CD4-positive, alpha-beta T cell treated with Interleukin-17A for 1 hour (primary cell): ENCODE results near the gene LRRC32.
A peak's percentile ranks its signal among the peaks of the same experiment; 100 is the strongest.

Source experiments
- DNase-seq: peaks from one replicate; pipeline ENCODE4 v3.0.0-alpha.2; 2020

LRRC32 gene, protein sequence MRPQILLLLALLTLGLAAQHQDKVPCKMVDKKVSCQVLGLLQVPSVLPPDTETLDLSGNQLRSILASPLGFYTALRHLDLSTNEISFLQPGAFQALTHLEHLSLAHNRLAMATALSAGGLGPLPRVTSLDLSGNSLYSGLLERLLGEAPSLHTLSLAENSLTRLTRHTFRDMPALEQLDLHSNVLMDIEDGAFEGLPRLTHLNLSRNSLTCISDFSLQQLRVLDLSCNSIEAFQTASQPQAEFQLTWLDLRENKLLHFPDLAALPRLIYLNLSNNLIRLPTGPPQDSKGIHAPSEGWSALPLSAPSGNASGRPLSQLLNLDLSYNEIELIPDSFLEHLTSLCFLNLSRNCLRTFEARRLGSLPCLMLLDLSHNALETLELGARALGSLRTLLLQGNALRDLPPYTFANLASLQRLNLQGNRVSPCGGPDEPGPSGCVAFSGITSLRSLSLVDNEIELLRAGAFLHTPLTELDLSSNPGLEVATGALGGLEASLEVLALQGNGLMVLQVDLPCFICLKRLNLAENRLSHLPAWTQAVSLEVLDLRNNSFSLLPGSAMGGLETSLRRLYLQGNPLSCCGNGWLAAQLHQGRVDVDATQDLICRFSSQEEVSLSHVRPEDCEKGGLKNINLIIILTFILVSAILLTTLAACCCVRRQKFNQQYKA

DNA sequence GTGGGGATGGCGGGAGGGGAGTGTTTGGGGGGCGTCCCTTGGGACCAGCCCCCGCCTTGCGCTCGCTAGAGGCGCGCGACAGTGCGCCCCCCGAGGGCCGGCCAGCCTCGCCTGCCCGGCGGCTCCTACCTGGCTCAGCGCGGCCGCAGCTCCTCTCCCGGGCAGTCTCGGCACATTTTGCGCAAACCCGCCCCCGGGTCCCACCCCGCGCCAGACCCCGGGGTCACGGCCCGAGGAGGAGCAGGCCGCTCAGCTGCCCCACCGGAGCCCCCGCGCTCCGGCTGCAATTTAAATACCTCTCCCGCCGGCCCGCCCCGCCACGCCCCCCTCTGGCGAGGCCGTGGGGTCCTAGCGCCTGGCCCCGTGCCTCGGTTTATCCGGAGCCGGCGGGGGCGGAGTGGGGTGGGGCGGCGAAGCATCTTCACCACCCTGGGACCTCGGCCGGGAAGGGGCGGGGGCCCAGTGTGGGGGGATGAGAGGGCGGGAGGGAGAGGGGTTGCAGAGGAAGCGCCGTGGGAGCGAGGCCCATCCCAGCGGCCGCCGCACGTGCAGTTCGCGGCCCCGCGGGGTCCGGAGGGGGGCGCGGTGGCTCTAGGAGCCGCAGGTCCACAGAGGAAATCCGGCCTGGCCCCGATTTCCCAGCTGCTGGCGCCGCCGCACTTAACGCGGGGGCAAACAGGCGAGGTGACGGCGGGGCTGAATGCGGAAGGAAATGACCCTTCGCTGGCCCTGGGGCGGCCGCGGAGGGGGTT is at the start of gene LRRC32:
Gene LRRC32 (minus strand): TSS at position 263 of the 752 bp plus-strand sequence. CDS start 4,793 bp downstream, outside the sequence.
- peak; percentile 40 for DNase-seq

DNA sequence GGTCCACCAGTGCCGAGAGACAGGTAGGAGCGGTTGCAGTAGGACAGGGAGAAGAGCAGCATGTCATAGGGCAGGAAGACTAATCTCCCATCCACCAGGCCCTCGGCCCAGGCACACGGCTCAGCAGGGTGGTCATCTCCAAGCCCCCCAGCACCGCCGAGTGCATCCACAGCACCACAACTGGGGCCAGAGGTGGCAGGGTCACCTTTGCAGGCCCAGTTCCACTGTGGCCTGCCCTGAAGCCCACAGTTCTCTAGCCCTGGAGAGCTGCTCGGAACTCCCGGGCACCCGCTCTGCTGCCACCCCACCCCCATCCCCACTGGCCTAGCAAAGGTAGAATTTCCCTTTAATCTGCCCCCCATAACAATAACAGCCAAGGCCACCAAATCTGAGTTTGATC is 49.1 kb upstream of the LRRC32 start:
- DNase-seq = no peak

DNA sequence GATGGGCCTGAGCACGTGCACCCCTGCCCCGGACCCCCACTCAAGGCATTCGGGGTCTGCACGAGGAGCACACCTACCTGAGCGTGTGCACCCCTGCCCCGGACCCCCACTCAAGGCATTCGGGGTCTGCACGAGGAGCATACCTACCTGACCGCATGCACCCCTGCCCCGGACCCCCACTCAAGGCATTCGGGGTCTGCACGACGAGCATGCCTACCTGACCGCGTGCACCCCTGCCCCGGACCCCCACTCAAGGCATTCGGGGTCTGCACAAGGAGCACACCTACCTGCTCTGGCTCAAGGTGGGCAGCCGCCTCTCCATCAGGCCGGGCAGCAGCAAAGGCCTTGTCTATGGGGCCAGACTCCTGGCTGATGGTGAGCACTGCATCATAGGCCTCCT is 48.7 kb upstream of the LRRC32 start:
- no peak for DNase-seq

DNA sequence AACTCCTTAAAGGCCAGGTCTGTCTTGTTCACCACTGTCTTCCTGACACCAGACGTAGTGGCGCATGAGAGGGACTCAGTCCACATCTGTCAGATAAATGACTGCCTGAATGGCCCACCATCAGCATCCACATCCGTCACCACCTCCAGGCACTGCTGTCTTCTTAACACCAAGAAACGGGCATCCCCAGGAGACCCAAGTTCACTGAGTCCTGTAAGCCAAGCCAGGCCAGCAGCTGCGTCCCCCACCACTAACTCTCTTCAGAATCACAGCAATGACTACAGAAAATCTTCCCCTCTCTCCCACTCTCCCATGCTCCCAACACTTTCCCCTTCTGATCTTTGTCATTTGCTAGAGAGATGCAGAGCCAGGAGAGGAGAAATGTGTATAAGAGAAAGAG is 47.3 kb upstream of the LRRC32 start:
- DNase-seq = no peak

DNA sequence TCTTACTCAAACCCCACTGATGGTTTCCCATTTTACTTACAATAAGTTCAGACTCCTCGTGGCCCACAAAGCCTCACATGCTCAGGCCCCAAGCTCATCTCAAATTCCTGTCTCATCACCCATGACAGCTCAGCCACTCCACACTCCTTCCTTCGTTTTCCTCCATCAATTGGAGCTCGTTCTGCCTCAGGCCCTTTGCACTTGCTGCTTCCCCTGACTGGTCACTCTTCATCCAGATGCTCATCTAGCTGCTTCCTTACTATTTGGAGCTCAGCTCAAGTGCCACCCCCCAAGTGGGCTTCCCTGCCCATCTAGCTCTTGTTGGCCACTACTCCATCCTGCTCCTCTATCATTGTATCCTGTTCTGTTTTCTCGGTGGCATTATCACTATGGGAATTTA is 46.8 kb upstream of the LRRC32 start:
- no peak for DNase-seq

DNA sequence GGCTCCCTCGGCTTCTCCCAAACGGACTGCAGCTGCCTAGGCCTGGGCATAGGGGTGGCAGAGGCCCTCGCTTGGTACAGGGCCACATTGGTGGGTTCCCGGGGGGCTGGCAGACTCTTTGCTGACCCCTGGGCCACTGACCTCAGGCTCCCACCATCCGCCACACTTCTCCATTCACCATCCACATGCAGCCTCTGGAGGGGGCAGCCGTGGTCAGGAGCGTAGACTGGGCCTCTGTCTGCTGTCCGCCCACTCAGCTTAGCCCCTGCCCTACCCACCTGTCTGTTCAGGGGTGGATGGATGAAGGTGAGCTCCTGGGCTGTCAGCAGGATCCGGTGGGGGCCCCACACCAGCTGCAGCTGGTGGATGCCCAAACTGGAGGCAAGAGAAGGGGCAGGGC is 45.7 kb upstream of the LRRC32 start:
- no peak for DNase-seq

DNA sequence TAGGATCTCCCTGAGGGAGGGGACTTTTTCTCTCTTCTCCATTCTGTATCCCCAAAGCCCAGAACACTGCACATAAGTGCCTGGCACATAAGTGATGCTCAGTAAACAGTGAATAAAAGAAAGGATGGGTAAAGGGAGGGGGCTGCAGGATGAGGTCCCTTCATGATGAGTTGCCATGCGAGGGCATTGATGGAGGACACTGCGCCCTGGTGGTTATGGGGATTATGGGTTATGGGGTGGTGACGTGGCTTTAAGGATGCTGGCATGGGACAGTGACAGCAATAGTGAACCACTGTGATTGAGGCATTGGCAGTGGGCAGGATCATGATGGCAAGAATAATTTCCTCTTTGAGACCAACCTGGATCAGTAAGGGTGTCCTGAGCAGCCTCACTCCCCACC is 43.9 kb upstream of the LRRC32 start:
- DNase-seq = no peak

DNA sequence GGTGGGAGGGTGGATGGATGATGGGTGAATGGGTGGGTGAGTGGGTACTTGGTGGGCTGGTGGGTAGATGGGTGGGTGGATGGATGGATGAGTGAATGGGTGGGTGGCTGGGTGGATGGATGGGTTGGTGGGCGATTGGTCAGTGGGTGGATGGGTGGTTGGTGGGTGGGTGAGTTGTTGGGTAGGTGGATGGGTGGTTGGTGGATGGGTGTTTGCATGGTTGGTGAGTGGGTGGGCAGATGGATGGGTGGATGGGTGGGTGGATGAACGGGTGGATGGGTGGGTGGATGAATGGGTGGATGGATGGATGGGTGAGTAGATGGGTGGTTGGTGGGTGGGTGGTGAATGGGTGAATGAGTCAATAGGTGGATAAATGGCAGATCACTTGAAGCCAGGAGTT is 43.0 kb upstream of the LRRC32 start:
- no peak for DNase-seq

DNA sequence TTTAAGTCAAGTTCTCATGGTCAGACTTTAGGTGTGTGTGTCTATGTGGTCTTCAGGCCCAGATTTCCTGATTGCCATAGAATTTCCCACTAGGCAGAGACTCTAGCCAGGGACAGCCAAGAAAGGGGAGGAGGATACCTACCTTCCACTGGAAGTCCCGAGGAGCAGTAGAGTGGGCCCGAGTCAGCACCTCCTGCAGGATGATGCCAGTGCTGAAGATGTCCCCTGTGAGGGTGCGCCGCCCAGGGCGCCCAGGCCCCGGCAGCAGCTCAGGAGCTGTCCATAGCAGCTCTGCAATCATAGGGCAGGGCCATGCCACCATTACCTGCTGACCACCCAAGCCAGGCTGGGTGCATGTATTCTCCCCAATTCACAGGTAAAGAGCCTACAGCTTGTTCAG is 41.6 kb upstream of the LRRC32 start:
- DNase-seq = no peak

DNA sequence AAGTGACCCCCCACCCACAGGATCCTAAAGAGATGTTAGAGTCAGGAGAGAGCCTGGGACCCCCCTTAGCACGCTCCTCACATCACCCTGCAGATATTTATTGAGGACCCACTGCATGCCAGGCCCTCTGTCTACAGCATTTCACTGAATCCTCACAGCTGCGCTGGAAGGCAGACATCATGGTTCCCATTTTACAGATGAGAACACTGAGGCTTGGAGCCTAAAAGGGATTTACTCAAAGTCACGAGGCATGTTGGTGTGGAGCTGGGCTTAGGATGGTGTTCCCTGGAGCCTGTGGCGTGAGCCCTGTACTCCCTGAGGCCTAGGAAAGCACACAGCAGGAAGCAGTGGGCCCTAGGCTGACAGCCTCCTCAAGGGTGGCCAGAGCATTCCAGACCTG is 39.2 kb upstream of the LRRC32 start:
- no peak for DNase-seq

DNA sequence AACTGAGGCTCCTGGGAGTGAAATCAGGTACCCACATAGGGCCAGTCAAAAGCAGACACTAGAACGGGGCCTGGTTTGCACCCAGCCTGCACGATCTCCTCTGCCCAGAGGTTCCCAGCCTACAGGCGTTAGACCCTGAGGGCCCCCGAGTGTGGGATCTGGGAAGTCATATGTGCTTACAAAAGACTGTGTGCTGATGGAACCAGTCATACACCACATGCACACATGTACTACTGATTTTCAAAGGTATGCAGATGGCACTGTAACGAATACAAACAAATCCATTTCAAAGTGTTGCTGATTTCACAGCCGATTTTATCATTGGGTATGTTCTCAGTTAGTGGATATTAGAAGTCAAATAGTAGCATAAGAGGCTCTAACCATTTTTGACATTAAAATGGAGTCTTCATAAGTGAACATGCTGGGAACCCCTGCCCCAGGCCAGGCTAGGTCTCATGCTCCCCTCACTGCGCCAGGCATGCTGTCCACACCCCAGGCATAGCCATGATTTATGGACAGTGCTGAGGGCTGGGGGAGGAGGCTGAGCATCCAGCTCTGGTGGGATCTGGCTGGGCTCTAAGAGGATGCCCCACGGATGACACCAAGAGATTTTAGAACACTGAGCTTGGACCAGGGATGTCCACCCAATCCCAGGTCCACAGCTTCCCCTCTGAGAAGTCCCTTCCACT is 38.6 kb upstream of the LRRC32 start:
- DNase-seq = no peak

DNA sequence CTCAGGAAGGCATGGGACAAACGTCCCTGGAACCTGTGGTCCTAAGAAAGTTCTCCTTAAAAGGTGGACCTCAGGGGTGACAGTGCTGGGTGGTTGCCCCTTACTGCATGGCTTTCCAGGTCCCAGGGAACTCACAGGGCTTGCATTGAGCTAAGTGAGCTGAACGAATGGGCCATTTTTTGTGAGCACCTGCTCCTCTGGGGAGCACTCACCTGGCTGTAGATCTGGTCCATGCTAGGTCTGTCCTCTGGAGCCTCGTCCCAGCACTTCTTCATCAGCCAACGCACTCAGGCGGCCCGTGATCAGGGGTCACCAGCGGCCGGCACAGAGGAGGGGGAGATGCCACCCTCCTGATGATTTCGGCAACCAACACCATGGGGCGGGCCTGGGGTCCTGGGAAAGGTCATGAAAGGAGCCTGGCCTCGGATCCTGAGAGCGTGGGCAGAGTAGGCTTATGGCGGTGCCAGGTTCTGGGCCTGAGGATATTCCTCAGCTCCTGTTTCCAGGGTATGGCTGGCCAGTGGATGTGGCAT is 36.8 kb upstream of the LRRC32 start:
- DNase-seq = no peak

DNA sequence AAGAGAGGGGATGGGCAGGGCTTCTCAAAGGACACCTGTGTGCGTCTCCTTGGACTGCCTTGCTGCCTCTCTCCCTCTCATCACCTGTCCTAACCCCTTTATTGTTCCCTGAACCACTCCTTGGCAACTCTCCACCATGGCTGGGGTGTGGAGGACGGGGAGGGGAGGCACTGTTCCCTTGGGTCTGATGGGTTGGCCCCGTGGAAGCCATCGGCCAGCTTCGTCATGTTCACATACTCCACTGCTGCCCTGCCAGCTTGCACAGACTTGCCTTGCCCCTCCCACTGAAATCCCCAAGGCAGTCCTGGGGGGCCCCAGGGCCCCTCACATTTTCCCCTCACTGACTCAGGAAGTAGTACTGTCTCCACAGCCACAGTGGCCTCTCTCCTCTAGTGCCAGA is 36.1 kb upstream of the LRRC32 start:
- no peak for DNase-seq

DNA sequence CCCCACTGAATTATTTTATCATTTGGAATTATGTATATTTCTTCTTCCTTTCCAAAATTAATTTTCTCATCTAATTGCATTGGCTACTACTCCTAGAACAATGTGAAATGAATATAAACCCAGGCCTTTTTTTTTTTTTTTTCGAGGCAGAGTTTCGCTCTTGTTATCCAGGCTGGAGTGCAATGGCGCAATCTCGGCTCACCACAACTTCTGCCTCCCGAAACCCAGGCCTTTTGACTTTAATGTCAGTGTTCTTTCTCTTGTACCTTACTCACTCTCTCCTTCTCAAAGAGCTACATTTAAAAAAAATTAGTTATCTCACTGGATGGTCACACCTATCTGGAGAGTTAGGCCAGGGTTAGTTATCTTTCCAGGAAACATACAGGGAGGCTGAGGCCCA is 35.3 kb upstream of the LRRC32 start:
- no peak for DNase-seq

DNA sequence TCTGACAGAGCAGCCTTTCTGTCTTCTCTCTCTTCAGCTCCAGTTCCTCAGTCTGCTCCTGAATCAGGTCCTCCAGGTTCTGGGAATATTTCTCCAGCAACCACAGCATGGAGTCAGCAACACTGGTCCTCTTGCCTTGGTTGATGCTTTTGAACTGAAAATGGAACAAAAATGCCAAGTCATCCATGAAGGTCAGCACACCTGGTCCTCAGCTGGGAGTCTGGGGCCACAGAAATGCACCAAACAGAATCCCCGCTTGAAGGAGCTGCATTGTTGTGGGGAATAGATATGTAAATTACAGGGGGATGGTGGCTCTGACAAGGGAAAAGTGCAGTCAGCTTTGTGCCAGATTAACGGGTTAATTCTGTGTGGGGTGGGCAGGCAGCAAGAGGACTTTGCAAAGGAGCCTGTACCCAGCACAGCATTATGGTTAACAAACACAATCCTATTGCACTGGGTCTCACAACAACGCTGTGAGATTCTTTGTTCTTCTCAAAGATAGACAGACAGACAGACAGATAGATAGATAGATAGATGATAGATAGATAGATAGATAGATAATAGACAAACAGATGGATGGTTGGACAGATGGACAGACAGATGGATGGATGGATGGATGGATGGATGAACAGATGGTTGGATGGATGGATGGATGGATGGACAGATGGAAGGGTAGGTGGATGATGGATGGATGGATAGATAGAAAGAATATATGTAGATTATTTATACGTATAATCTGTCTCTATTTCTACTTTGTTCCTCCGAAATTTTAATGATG is 33.8 kb upstream of the LRRC32 start:
- DNase-seq = no peak

DNA sequence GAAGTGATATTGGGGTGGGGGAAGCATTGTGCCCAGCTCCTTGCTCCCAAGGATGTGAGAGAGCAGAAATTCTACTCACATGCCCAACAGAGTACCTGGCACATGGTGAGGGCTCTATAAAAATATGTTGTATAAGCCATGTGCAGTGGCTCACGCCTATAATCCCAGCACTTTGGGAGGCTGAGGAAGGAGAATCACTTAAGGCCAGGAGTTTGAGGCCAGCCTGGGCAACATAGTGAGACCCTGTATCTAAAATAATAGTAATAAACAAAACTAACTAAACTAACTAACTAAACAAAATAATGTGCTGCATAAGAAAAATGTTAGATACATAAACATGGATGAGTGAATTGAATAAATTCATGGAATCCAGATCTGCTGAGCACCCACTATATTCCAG is 33.2 kb upstream of the LRRC32 start:
- DNase-seq = no peak

DNA sequence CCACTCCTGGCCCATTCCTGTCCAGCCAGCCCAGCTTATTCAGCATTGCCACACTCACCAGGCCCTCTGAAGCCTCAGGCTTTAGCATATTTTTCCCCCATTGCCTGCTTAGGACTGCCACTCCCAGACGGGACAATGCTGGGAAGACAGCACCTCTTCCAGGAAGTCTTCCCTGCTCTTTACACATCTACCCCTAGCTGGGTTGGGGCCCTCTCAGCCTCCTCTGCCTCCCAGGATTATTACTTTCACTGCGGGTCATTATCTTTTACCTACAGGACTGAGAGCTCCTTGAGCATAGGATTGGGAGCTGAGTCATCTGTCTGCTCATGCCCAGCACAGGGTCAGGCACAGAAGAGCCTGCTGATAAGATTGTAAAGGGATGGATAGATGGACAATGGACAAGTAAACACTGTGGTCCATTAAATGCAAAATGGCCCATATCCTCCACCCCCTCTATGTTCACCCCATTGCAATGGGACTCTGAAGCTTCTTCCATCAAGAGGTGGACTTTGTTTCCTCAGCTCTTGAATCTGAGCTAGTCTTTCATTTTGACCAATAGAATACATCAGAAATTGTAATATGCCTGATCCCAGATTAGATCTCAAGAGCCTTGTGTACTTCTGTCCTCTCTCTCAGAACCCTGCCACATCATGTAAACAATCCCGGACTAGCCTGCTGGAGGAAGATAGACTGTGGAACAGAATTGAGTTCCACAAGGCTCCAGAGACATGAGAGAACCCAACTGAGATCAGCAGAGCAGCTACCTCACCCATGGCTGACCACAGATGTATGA is 32.0 kb upstream of the LRRC32 start:
- DNase-seq = no peak

DNA sequence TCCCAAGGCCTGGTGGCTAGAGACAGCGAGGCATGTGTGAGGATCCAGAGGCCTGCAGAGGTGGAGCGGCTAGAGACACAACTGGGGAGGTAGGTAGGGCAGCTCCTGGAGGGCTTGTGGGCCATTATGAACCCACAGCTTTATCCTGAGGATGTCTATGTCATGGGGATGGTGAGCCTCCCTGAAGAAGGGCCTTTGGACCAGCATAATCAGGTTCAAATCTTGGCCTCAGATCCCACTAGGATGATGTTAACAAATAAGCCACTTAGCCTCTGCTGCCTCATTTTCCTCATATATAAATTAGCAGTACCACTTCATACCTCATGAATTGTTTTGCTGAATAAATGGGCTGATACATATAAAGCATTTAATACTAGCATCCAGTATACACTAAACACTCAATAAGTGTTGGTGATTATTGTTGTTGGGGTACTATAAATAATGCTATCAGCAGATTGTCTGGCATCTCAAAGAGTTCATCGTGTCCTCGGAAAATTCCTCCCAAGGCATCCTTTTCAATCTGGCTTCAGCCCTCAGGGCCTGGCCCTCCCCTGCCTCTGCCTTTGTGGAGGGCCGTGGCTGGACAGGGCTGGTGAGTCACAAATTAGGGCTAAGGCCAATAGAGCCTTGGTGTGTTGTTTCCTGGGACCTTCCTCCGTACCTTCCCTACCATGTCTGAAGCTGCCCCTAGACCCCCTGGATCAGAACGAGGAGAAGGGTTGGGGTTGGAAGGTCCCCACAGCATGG is 30.9 kb upstream of the LRRC32 start:
- DNase-seq = no peak

DNA sequence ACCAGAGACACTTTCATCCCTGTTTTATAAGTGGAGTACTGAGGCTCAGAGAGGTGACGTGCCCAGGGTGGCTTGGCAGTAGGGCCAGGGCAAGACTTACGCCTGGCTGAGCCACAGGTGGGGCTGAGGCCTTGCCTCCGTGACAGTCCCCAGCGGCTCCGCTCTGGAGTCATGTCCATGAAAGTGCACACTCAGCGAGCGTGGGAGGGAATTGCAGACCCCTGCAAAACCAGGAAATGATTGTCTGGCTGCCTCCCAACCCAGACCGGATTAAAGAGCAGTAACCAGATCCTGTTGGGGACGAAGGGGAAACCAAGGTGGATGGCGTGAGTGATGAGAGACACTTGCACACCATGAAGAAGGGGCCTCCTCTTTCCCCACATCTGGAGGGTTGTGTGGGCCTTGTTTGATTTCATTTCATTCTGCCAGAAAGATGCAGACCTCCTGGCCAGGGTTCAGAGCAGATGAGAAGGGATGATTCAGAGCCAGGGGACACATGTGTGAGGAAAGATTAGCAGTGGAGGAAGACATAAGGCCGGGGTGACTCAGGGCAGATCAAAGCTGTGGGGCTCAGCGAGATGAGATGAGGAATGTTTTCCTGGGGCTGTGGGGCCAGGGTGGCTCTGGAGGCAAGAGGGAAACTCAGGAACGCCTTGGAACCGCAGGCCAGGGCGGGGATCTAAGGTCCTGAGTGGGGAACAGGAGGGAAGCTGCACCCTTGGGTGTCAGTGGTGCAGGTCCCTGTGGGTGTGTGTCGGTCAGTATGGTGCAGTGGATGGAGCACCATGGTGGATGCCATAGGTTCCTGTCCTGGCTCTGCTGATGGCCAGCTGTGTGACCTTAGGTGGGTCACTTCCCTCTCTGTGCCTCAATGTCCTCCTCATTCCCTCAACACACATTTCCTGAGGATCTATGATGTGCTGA is 29.9 kb upstream of the LRRC32 start:
- no peak for DNase-seq
